ENCODE results near the gene IRS1. TPM values are rescaled to one million over a fixed set of nuclear protein-coding genes. Genes with fewer than 3 reads are reported as not detected.

Gene IRS1
- total RNA-seq, 1 donor from 2014 or later = 15.9 TPM

DNA sequence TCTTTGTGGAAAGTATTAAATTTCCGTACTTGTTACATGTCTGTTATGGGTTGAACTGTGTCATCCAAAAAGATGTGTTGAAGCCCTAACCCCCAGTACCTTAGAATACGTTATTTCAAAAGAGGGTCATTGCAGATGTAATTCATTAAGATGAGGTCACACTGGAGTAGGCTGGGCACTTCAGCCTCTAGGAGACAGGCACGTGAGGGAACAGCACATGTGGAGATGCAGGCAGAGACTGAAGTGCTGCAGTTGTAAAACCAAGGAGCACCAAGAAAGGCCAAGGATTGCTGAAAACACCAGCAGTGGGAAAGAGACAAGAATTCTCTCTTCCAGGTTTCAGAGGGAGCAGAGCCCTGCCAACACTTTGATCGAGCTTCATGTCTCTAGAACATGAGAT lies 31.6 kb upstream of the IRS1 start:
- no peak for ATAC-seq
- no peak for DNase-seq (ENCODE audit: missing footprints)
- intact Hi-C loops (cut with DNase I) = loop anchor here (10.0 kb wide), 2 partner anchors 64 to 154 kb away; no protein-coding TSS in a partner anchor

DNA sequence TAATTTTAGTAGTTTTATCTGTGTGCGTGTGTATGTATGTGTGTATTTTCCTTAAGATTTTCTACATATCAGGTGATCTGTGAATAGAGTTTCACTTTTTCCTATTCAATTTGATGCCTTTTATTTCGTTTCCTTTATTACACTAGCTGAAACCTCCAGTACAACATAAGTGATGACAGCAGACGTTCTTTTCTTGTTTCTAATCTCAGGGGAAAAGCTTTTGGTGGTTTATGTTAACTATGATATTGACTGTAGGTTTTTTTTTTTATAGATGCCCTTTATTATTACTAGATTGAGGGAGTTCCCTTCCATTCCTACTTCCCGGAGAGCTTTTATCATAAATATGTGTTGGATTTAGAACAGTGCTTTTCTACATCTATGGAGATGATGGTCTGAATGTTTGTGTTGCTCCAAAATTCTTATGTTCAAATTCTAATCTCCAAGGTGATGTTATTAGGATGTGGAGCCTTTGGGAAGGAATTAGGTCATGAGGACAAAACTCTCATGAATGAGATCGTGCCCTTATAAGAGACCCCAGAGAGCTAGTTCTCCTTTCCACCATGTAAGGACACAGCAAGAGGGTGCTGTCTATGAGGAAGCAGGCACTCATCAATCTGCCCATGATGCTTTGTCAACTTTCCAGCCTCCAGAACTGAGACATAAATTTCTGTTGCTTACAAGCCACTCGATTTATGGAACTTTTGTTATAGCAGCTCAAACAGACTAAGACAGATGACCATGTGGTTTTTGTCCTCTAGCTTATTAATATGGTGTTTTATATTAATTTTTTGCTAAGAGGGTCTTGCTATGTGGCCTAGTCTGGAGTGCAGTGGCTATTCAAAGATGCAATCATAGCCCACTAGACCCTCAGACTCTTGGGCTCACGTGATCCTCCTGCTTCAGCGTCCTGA lies 30.4 kb upstream of the IRS1 start:
- DNase-seq (ENCODE audit: missing footprints) = no peak
- intact Hi-C loops (cut with DNase I) = loop anchor here (10.0 kb wide), 2 partner anchors 65 to 155 kb away; no protein-coding TSS in a partner anchor
- ATAC-seq = no peak

DNA sequence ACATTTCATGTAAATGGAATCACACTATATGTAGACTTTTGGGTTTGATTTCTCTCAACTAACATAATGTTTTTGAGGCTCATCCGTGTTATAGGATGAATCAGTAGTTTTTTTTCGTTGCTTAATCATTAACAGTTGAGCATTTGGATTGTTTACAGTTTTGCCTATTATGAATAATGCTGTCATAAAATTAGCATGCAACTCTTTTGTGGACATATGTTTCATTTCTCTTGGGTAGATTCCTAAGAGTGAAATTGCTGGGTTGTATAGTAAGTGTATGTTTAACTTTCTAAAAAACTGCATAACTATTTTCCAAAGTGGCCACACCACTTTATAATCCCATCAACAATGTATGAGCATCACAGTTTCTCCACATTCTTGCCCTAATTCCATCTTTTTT lies 28.6 kb upstream of the IRS1 start:
- ATAC-seq = no peak
- intact Hi-C loops (cut with DNase I) = no loop called here
- no peak for DNase-seq (ENCODE audit: missing footprints)

DNA sequence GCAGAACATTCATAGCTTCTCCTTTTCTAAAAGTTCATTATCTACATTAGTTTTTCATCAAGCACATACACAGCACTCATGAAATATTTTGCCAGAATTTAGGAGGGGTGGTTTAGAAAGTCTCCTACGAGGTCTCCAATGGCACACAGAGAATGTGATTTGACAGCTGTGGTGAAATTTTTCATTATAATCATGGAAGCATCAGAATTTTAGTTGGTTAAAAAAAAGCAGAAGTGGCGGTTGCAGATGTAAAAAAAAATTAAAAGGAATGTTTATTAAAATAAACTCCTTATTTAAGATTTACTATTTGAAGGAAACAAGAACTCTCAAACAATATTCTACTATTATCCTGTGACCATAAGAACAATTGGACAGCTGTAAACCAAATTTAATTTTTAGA lies 25.4 kb upstream of the IRS1 start:
- DNase-seq (ENCODE audit: missing footprints) (no peak), ATAC-seq (no peak)
- intact Hi-C loops (cut with DNase I) = no loop called here

DNA sequence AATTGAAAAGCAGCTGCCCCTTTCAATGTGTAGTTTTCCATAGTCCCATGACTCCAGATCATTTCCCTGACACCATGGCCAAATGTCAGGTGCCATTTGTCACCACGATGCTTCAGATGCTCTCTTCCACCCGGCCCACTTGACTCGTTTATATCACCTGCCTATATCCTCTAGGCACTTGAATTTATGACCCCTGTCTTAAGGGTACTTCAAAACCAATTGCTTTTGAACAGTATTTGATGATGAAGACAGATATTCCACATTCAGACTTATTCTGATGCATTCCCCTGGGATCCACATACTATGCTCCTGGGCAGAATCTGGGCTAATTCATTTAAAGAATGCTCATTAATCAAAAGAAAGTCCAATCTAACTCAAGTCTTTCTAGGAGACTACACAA lies 19.3 kb upstream of the IRS1 start:
- no peak for ATAC-seq
- intact Hi-C loops (cut with DNase I) = no loop called here

DNA sequence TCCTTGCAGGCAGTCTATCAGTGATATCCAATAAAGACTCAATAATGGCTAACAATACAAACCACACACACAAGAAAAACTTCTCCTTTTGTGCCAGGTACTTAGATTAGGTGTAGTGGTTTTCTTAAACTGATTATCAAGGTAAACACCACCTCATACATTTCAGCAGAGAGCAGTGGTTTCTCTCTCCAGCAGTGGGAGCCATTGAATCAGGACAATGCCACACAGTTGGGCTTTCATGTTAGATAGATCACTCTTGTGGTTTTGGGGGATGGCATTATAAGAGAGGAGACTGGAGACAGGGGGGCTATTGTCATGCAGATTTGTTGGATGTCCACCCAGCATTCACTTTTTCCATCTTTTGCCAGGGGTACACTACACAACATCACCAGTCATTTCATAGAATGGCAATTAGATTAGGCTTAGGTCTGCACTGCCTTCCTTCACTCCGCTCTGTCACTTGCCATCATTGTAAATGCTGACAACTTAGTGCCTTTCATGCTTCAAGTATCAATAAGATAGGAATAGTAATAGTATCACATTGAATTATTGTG lies 13.6 kb upstream of the IRS1 start:
- DNase-seq (ENCODE audit: missing footprints) = no peak
- no peak for ATAC-seq
- intact Hi-C loops (cut with DNase I) = no loop called here

More for the DNA sequence above, 19.3 kb upstream of the IRS1 start:
- DNase-seq (ENCODE audit: missing footprints) = no peak

DNA sequence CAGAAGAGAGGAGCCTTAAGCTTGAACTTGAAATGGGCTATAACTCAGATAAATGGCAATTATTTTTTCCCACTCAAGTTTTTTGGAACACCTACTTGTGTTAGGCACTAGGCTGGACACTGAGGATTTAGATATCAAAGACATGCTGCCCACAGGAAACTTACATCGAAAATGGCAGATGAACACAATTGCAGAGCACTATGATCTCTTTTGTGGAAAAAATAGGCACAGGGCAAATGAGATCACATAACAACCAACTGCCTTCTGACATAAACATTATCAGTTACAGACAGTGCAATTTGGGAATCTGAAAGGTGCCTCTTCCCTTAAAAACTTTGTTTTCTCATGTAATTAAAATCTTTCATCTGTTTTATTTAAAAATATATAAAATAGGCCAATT lies 3.8 kb upstream of the IRS1 start:
- intact Hi-C loops (cut with DNase I) = loop anchor here (2.0 to 5.0 kb wide), 3 partner anchors 671 to 915 kb away; no protein-coding TSS in a partner anchor
- DNase-seq (ENCODE audit: missing footprints) (no peak), ATAC-seq (no peak)

DNA sequence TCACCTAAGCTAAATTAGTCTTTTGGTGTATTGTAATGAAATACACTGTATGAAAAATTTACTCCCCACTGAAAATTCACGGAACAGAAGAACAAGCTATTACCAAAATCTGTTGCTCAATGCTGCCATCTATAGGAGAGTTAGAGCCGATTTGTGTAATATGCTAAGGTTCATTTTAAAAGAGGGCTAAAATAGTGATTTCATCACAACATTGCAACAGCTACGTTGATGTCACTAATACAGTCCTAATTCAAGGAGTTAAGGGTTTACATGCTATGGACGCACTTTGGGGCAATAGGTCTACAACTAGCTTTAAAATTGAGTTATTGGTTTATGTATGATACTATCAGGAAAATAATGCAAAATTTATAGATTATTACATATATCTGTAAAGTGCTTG lies 3.0 kb upstream of the IRS1 start:
- ATAC-seq (no peak), DNase-seq (ENCODE audit: missing footprints) (no peak)
- intact Hi-C loops (cut with DNase I) = loop anchor here (2.0 to 5.0 kb wide), 3 partner anchors 670 to 914 kb away; no protein-coding TSS in a partner anchor

DNA sequence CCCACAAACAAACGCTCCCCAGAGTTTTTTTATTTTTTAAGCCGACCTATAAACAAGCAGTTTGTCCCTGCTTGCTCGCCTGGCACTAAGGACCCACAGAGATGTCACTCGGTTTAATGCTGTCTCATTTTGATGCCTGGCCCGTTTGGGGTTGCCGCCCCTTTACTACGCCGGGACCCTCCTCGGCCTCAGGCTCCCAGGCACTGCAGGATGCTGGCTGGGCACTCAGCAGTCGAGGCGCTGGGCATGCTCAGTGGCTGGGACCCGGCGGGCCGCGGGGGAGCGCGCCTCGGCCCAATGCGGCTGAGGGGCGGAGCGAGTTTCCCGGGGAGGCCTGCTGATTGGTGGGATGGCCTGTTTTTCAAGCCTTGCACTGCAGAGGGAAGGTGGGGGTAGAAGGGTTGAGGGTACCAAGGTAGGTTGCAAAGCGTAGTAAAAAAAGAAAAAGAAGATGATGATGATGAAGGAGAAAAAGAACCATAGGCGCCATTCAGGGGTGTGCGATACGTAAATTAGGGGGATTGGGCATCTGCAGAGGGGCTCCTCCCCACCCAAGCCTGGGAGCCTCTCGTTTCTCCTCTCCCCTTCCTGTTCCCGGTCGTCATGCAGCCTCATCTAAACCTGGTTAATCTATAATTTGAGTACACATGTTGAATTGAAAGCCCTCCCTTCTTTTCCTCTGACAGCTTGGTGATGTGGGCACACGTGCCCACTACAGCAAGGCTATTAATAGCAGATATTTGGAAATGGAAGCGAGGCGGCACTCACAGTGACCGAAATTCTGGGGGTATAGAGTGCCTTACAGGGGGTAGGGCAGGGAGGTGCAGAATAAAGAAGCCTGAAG lies 1.5 kb upstream of the IRS1 start:
- ATAC-seq (peak; percentile 85), DNase-seq (ENCODE audit: missing footprints) (peak; percentile 86)
- intact Hi-C loops (cut with DNase I) = loop anchor here (2.0 to 5.0 kb wide), 6 partner anchors 34 to 1132 kb away; no protein-coding TSS in a partner anchor

DNA sequence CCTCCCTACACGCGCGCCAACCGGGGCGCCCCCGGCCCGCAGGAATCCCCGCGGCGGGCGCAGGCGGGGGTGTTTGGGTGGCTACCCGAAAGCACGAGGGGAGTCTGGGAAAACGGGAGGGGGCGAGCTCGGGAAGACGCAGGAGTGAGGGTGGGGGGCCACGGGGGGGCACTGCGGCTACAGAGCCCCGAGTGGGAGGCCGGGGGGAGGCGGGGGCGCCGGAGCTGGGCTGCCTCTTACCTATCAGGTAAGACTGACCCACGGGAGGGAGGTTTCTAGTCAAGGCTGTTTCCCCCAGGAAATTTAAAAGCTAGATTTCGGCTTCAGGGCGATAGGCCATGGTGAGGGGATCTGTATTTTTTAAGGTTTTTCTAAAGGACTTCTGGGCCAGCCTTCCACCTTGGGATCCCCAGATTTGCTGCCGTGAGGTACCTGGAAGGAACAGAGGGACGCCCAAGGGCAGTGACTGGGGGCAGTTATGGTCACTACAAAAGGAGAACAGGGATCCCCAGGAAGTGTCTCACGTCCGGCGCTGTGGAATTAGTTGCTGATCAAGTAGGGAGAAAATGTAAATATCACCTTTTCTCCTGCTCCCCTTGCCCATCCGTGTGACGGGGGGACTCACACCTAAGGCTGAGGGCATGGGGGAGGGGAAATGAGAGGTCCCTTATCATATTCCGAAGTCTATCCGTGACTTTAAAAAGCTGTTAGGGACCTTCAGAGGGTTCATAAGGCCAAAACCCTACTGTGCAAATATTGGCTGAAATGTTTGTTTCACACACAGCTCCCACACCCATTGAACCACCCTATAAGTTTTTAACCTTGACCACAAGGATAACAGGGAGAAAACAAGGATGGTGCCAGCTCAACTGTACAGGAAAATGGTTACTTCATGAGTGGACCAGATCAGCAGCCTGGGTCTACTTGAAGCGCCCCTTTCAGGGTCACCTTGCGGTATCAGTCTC lies 638 bp upstream of the IRS1 start:
- peak; percentile 73 for DNase-seq (ENCODE audit: missing footprints)
- ATAC-seq = no peak
- intact Hi-C loops (cut with DNase I) = loop anchor here (2.0 to 5.0 kb wide), 7 partner anchors 35 to 1131 kb away; no protein-coding TSS in a partner anchor

DNA sequence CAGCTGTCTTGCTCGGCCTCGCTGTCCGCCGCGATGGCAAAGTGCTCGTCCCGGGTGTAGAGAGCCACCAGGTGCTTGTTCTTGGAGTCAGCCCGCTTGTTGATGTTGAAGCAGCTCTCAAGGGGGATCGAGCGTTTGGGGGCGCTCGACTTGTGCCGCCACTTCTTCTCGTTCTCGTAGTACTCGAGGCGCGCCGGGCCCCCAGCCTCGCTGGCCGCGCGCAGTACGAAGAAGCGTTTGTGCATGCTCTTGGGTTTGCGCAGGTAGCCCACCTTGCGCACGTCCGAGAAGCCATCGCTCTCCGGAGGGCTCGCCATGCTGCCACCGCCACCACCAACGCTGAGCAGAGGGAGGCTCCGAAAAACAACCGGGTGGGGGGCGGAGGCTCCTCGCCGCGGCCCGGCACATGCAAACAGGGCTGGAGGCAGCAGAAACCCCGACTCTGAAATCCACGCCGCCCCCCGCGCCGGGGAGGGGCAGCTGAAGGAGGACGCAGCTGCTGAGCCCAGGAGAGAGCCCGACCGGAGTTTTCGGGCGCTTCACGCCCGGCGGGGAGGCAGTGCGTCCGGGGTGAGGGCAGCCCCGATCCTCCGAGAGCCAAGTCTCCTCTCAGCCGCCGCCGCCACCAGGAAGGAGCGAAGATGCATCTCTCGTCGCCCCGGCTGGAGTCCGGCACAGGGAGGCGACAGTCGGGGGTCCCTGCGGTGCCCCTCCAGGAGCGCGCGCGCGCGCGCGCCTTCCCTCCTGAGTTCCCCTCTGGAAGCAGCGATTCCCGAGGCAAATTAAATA lies 1.0 kb downstream of the IRS1 start:
- DNase-seq (ENCODE audit: missing footprints) = peak; percentile 73
- ATAC-seq = no peak
- intact Hi-C loops (cut with DNase I) = loop anchor here (5.0 kb wide), 1 partner anchor 146 kb away; no protein-coding TSS in a partner anchor

DNA sequence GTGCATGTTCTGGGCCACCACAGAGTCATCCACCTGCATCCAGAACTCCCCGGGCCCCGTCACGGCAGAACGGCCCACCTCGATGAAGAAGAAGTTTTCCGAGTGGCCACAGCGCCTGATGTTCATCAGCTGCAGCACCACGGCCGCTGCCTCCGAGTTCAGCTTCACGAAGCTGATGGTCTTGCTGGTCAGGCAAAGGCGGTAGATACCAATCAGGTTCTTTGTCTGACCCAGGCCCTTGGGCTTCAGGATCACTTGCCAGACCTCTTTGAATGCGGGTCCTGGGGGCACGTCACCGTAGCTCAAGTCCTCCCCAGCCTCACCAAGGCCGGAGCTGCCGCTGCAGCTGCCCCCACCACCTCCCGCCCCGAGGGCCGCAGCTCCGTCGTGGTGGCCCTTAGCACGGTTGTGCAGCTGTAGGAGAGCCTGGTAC lies 1.6 kb downstream of the IRS1 start:
- intact Hi-C loops (cut with DNase I) = loop anchor here (5.0 kb wide), 1 partner anchor 146 kb away; no protein-coding TSS in a partner anchor
- ATAC-seq (no peak), DNase-seq (ENCODE audit: missing footprints) (peak; percentile 65)

DNA sequence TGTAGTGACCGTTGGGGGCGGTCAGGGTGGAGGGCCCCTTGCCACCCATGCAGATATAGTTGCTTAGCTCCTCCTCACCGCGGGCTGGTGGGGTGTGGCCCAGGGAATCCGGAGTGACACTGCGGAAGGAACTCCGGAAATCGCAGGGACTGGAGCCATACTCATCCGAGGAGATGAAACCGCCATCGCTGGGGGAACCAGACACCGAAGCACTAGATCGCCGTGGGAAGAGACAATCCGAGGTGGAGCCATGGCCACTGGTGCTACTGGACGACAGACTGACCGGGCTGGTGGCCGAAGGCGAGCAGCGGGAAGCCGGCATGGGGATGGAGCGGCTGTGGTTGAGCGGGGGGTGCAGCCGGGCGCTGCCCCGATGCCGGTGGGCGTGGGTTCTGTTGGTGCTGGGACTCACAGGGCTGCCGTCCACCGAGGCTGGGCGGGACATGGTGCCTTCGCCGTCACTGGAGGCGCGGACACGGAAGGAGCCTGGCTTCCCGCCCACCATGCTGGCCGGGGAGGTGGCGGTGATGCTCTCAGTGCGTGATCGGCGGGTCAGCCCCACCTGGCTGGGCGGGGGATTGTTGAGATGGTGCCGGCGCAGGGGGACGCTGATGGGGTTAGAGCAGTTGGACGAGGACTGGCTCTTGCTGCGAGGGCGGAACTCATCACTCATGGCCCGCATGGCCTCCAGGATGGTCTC lies 2.2 kb downstream of the IRS1 start:
- ATAC-seq (no peak), DNase-seq (ENCODE audit: missing footprints) (peak; percentile 62)
- intact Hi-C loops (cut with DNase I) = loop anchor here (5.0 kb wide), 1 partner anchor 145 kb away; no protein-coding TSS in a partner anchor

DNA sequence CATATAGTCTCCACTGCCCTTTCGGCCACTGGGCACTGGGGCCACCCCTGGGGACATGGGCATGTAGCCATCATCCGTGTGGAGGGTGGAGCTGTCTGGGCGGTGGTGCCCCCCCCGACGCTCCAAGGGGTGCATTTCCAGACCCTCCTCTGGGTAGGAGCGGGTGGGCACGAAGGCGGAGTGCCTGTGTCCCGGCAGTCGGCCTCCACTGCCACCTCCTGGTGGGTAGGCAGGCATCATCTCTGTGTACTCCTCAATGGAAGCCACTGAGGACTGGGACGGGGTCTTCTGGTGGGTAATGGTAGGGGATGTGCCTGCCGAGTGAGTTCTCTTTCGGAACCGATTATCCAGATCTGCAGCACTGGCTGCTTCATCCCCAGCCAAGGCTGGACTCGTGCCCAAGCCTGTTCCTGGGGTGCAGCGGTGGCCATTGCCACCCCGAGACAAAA lies 2.8 kb downstream of the IRS1 start:
- intact Hi-C loops (cut with DNase I) = loop anchor here (5.0 kb wide), 1 partner anchor 145 kb away; no protein-coding TSS in a partner anchor
- DNase-seq (ENCODE audit: missing footprints) (peak; percentile 69), ATAC-seq (peak; percentile 30)

DNA sequence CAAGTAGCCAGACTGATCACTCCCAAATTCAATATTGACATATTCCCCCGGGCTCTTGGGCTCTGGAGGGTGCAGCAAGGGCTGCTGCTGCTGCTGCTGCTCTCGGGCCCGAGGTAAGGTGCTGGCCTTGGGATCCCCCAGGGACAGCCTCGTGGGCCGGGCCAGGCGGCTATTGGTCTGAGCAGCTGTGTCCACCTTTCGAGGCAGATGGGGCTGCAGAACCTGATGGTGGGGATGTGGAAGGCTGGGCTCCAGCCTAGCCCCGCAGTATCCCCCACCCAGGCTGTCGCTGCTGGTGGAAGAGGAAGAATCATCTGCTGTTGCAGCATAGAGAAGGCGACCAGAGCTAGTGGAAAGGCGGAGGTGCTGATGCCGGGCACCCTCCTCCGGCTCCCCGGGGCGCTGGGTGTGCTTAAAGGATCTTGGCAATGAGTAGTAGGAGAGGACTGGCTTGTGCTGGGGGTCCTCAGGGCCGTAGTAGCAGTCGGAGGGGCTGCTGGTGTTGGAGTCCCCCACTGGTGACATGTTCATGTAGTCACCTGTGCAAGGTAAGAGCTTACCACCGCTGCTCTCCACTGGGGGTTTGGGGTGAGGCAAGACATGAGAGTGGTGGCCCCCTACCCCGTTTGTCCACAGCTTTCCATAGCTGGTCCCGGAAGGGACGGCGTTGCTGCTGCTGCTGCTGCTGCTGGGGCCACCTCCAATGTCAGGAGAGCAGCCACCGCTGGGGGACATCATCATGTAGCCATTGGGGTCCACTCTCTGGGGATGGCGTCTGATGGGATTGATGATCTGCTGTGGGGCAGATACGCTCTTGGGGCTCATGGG lies 3.4 kb downstream of the IRS1 start:
- ATAC-seq (no peak), DNase-seq (ENCODE audit: missing footprints) (peak; percentile 64)

More for the DNA sequence above, 3.4 kb downstream of the IRS1 start:
- intact Hi-C loops (cut with DNase I) = loop anchor here (5.0 kb wide), 1 partner anchor 144 kb away; no protein-coding TSS in a partner anchor
